NCI-H460 (cell line): ENCODE data around the gene OSTM1. TPM values are rescaled to one million over a fixed set of nuclear protein-coding genes. Genes with fewer than 3 reads are reported as not detected.

ENCODE experiments used
- DNase-seq: peaks from one replicate; pipeline ENCODE4 v3.0.0-alpha.2; 2016; ENCODE audit warnings: low read depth; ENCODE audit errors: extremely low read depth
- total RNA-seq: library from RNA; depleted of rRNA; stranded (reverse); fragments of >200 nt; shearing (Covaris generic); gene quantifications from 2 replicates; pipeline ENCODE4 v1.2.3, GENCODE V29; 2014

OSTM1 gene
- total RNA-seq, 1 experiment from 2014 or later = 43.0 TPM

GRCh38 chr6:108105571-108105970 is 31.0 kb upstream of the OSTM1 start:
- no peak for DNase-seq

- no peak for DNase-seq
Measured at GRCh38 chr6:108102965-108103364, 28.4 kb upstream of the OSTM1 start.

GRCh38 chr6:108100003-108100402 is 25.5 kb upstream of the OSTM1 start:
- DNase-seq = no peak

GRCh38 chr6:108097882-108098281 is 23.3 kb upstream of the OSTM1 start:
- no peak for DNase-seq

- no peak for DNase-seq
Measured at GRCh38 chr6:108093781-108094300, 19.3 kb upstream of the OSTM1 start.

- DNase-seq = no peak
Measured at GRCh38 chr6:108091288-108091687, 16.7 kb upstream of the OSTM1 start.

GRCh38 chr6:108083349-108083748 is 8.8 kb upstream of the OSTM1 start:
- no peak for DNase-seq

- DNase-seq = no peak
Measured at GRCh38 chr6:108082539-108082938, 8.0 kb upstream of the OSTM1 start.

GRCh38 chr6:108080010-108080780 is 5.7 kb upstream of the OSTM1 start:
- DNase-seq = no peak

- DNase-seq = no peak
Measured at GRCh38 chr6:108078191-108078590, 3.6 kb upstream of the OSTM1 start.

- no peak for DNase-seq
Measured at GRCh38 chr6:108074057-108074358, 533 bp downstream of the OSTM1 start.

- no peak for DNase-seq
Measured at GRCh38 chr6:108071736-108072276, 2.7 kb downstream of the OSTM1 start.

- DNase-seq = no peak
Measured at GRCh38 chr6:108068618-108069017, 5.9 kb downstream of the OSTM1 start.

GRCh38 chr6:108068182-108068581 is 6.4 kb downstream of the OSTM1 start:
- no peak for DNase-seq

- no peak for DNase-seq
Measured at GRCh38 chr6:108052706-108053105, 21.8 kb downstream of the OSTM1 start.

GRCh38 chr6:108051481-108051880 is 23.1 kb downstream of the OSTM1 start:
- no peak for DNase-seq

- DNase-seq = no peak
Measured at GRCh38 chr6:108039681-108040080, 34.9 kb downstream of the OSTM1 start.

GRCh38 chr6:108036884-108037283 is 37.7 kb downstream of the OSTM1 start:
- no peak for DNase-seq

- DNase-seq = no peak
Measured at GRCh38 chr6:108031968-108032367, 42.6 kb downstream of the OSTM1 start.

GRCh38 chr6:108030211-108030610 is 44.3 kb downstream of the OSTM1 start:
- no peak for DNase-seq

- DNase-seq = no peak
Measured at GRCh38 chr6:108029226-108029921, 45.2 kb downstream of the OSTM1 start.

- DNase-seq = no peak
Measured at GRCh38 chr6:108027594-108027993, 46.9 kb downstream of the OSTM1 start.
